H1 (cell line): ENCODE data around the gene SAPCD1. TPM values are rescaled to one million over a fixed set of nuclear protein-coding genes. Genes with fewer than 3 reads are reported as not detected.

Source experiments
- CTCF ChIA-PET: fragments of 300-600 bp; sonication (Branson Sonifier 250); formaldehyde crosslinking; loops from one replicate; lab custom pipeline; 2021; ENCODE audit not compliant: partially characterized antibody; lab: Charles Lee
- POLR2A ChIA-PET: fragments of 300-600 bp; sonication (Branson Sonifier 250); formaldehyde crosslinking; loops from one replicate; lab custom pipeline; 2021; ENCODE audit warnings: inconsistent platforms; ENCODE audit not compliant: partially characterized antibody; lab: Charles Lee
- DNase-seq, 2 experiments: peaks; one replicate each; pipeline versions ENCODE4 v3.0.0 to v3.0.0-alpha.2; 2010 to 2022; ENCODE audit warnings: low spot score in 2 of 2, low read depth in 1 of 2, mixed read lengths in 1 of 2
- FAIRE-seq: peaks from 2 replicates; lab custom pipeline; 2011; peaks lifted over from hg19 to GRCh38; lab: Jason Lieb, UNC
- H2AFZ ChIP-seq: 2 replicates; pipeline ENCODE4 v1.8.1; 2012; ENCODE audit warnings: low read length, inconsistent platforms
- H2AK5ac ChIP-seq: 2 replicates; pipeline ENCODE4 v1.6.1; 2013; ENCODE audit warnings: low read depth, low read length
- H2BK120ac ChIP-seq: replicated peaks from 2 replicates; pipeline ENCODE3; 2013; ENCODE audit warnings: low read depth, low read length, inconsistent platforms
- H2BK12ac ChIP-seq: 2 replicates; pipeline ENCODE4 v1.6.1; 2013; ENCODE audit warnings: low read depth, low read length
- H2BK15ac ChIP-seq: 2 replicates; pipeline ENCODE4 v1.6.1; 2013; ENCODE audit warnings: low read length
- H2BK20ac ChIP-seq: 2 replicates; pipeline ENCODE4 v1.6.1; 2013; ENCODE audit warnings: low read length
- H2BK5ac ChIP-seq: 2 replicates; pipeline ENCODE4 v1.6.1; 2013; ENCODE audit warnings: low read depth, low read length
- H3K14ac ChIP-seq: 2 replicates; pipeline ENCODE4 v1.6.1; 2013; ENCODE audit warnings: inconsistent platforms; ENCODE audit not compliant: insufficient read length
- H3K18ac ChIP-seq: 2 replicates; pipeline ENCODE4 v1.6.1; 2013; ENCODE audit warnings: low read length; ENCODE audit errors: extremely low read depth
- H3K23ac ChIP-seq: 2 replicates; pipeline ENCODE4 v1.6.1; 2013; ENCODE audit warnings: inconsistent platforms; ENCODE audit not compliant: insufficient read length
- H3K23me2 ChIP-seq: 2 replicates; pipeline ENCODE4 v1.6.1; 2013; ENCODE audit warnings: low read depth, low read length
- H3K27ac ChIP-seq: 2 replicates; pipeline ENCODE4 v1.6.1; 2011; ENCODE audit warnings: low read depth, low read length, inconsistent platforms
- H3K27me3 ChIP-seq, 4 experiments: replicated peaks in 1 of 4; 1 replicate in 1 of 4; 2 replicates in 3 of 4; pipeline versions ENCODE4 v1.6.1 to v1.8.1; 2011 to 2013; ENCODE audit warnings: low read length in 3 of 4, mild to moderate bottlenecking in 3 of 4, inconsistent platforms in 2 of 4, mixed read lengths in 2 of 4, moderate library complexity in 1 of 4; ENCODE audit not compliant: control insufficient read depth in 3 of 4, insufficient read depth in 3 of 4; ENCODE audit errors: extremely low read depth in 1 of 4
- H3K36me3 ChIP-seq, 4 experiments: 2 replicates each; pipeline versions ENCODE4 v1.6.1 to v1.8.1; 2011 to 2013; ENCODE audit warnings: mild to moderate bottlenecking in 4 of 4, low read length in 3 of 4, moderate library complexity in 2 of 4, control low read depth in 1 of 4, inconsistent platforms in 1 of 4; ENCODE audit not compliant: insufficient read depth in 4 of 4, control insufficient read depth in 2 of 4
- H3K4ac ChIP-seq: replicated peaks from 2 replicates; pipeline ENCODE3; 2013; ENCODE audit warnings: low read length, low read depth, mixed read lengths, inconsistent platforms; ENCODE audit not compliant: insufficient read length
- H3K4me1 ChIP-seq, 4 experiments: replicated peaks in 1 of 4; 1 replicate in 1 of 4; 2 replicates in 3 of 4; pipeline versions ENCODE4 v1.6.1 to v1.8.1; 2011 to 2013; ENCODE audit warnings: low read length in 3 of 4, inconsistent platforms in 2 of 4, mixed read lengths in 1 of 4; ENCODE audit not compliant: insufficient read depth in 4 of 4, control insufficient read depth in 3 of 4
- H3K4me2 ChIP-seq, 2 experiments: 2 replicates each; pipeline versions ENCODE4 v1.6.1 to v1.8.1; 2011 to 2013; ENCODE audit warnings: low read depth in 2 of 2, low read length in 2 of 2, control low read depth in 1 of 2, inconsistent platforms in 1 of 2, mild to moderate bottlenecking in 1 of 2; ENCODE audit not compliant: insufficient read depth in 1 of 2
- H3K4me3 ChIP-seq, 4 experiments: fragments of 200-600, 300-600 bp in 1 of 4; sonication (generic), shearing (Covaris generic), sonication (Bioruptor Twin) in 1 of 4; 2 replicates each; pipeline versions ENCODE4 v1.5.1 to v1.8.1; 2011 to 2016; ENCODE audit warnings: low read length in 4 of 4, low read depth in 3 of 4, control low read depth in 2 of 4, inconsistent platforms in 2 of 4, mild to moderate bottlenecking in 2 of 4, mixed read lengths in 1 of 4, moderate library complexity in 1 of 4; ENCODE audit not compliant: insufficient read depth in 2 of 4; ENCODE audit errors: extremely low read depth in 1 of 4
- H3K56ac ChIP-seq: replicated peaks from 2 replicates; pipeline ENCODE3; 2013; ENCODE audit warnings: low read depth, mild to moderate bottlenecking, mixed read lengths, low read length, inconsistent platforms; ENCODE audit not compliant: insufficient read length
- H3K79me1 ChIP-seq: 2 replicates; pipeline ENCODE4 v1.6.1; 2013; ENCODE audit warnings: low read depth, low read length, control low read depth
- H3K79me2 ChIP-seq, 2 experiments: 2 replicates each; pipeline versions ENCODE4 v1.6.1 to v1.8.1; 2012 to 2013; ENCODE audit warnings: low read length in 2 of 2, mild to moderate bottlenecking in 2 of 2, inconsistent platforms in 1 of 2; ENCODE audit not compliant: insufficient read depth in 2 of 2, control insufficient read depth in 1 of 2
- H3K9ac ChIP-seq, 4 experiments: replicated peaks in 1 of 4; 1 replicate in 1 of 4; 2 replicates in 3 of 4; pipeline versions ENCODE4 v1.6.1 to v1.8.1; 2011 to 2013; ENCODE audit warnings: low read depth in 3 of 4, low read length in 3 of 4, control low read depth in 2 of 4, mild to moderate bottlenecking in 2 of 4, moderate library complexity in 2 of 4, inconsistent platforms in 1 of 4; ENCODE audit errors: extremely low read depth in 1 of 4
- H3K9me3 ChIP-seq, 2 experiments: 2 replicates each; pipeline versions ENCODE4 v1.6.1 to v1.8.1; 2012 to 2013; ENCODE audit warnings: mild to moderate bottlenecking in 2 of 2, moderate library complexity in 2 of 2, control low read depth in 1 of 2, inconsistent platforms in 1 of 2, low read depth in 1 of 2, low read length in 1 of 2, mixed read lengths in 1 of 2; ENCODE audit not compliant: insufficient read depth in 2 of 2
- H4K20me1 ChIP-seq, 2 experiments: replicated peaks in 1 of 2; 2 replicates each; pipeline versions ENCODE3 to v1.8.1; 2011 to 2013; ENCODE audit warnings: inconsistent platforms in 2 of 2, low read length in 2 of 2, mild to moderate bottlenecking in 1 of 2; ENCODE audit not compliant: insufficient read depth in 2 of 2, control insufficient read depth in 1 of 2
- H4K5ac ChIP-seq: 2 replicates; pipeline ENCODE4 v1.6.1; 2013; ENCODE audit warnings: low read length, low read depth, mixed read lengths, inconsistent platforms; ENCODE audit not compliant: insufficient read length
- H4K8ac ChIP-seq: 2 replicates; pipeline ENCODE4 v1.8.0; 2013; ENCODE audit warnings: mild to moderate bottlenecking, moderate library complexity, low read length, inconsistent platforms; ENCODE audit not compliant: insufficient read depth; ENCODE audit errors: extremely low read depth
- H4K91ac ChIP-seq: replicated peaks from 2 replicates; pipeline ENCODE3; 2013; ENCODE audit warnings: low read length, mixed read lengths, inconsistent platforms; ENCODE audit not compliant: insufficient read length
- ASH2L ChIP-seq: fragments of 200-600, 300-600 bp; sonication (generic); IDR thresholded peaks from one replicate; pipeline ENCODE4 v1.7.1; 2017; ENCODE audit warnings: low read length
- CBX5 ChIP-seq: fragments of 300-800, 300-1000 bp; sonication (generic); IDR thresholded peaks from 2 replicates; pipeline ENCODE4 v1.7.1; 2016; ENCODE audit warnings: antibody characterized with exemption, low read length, low read depth
- CHD2 ChIP-seq: IDR thresholded peaks from 2 replicates; pipeline ENCODE4 v1.6.1; 2012; ENCODE audit warnings: low read length, improper control_type of control experiment
- EP300 ChIP-seq, 2 experiments: IDR thresholded peaks; 1 replicate in 1 of 2; 2 replicates in 1 of 2; pipeline ENCODE4 v1.6.1; 2011 to 2012; ENCODE audit warnings: low read depth in 2 of 2, low read length in 2 of 2, mild to moderate bottlenecking in 2 of 2, borderline replicate concordance in 1 of 2, inconsistent platforms in 1 of 2, moderate library complexity in 1 of 2
- RFX5 ChIP-seq: IDR thresholded peaks from 2 replicates; pipeline ENCODE4 v1.6.1; 2011; ENCODE audit warnings: low read depth, low read length, improper control_type of control experiment, borderline replicate concordance
- SIN3A ChIP-seq, 2 experiments: IDR thresholded peaks in 1 of 2; conservative IDR thresholded peaks in 1 of 2; 2 replicates each; pipeline ENCODE4 v1.6.1; 2011 to 2012; ENCODE audit warnings: low read length in 2 of 2, improper control_type of control experiment in 1 of 2, low read depth in 1 of 2, mild to moderate bottlenecking in 1 of 2
- SIRT6 ChIP-seq: IDR thresholded peaks from one replicate; pipeline ENCODE4 v1.7.1; 2012; ENCODE audit warnings: low read length, inconsistent platforms
- WGBS, 2 experiments: shearing (Covaris generic) in 1 of 2; methylation state at CpG; one replicate each; pipeline versions ENCODE4 v1.1.6 to v1.1.7; 2013 to 2015; ENCODE audit warnings: low lambda C conversion rate in 2 of 2, mixed read lengths in 2 of 2, inconsistent platforms in 1 of 2, low coverage in 1 of 2, missing lambda C conversion rate in 1 of 2; ENCODE audit not compliant: insufficient replicate concordance in 2 of 2, insufficient coverage in 1 of 2, insufficient read length in 1 of 2; ENCODE audit errors: extremely low coverage in 1 of 2, missing lambda C conversion rate in 1 of 2; 5-methylcytosine and 5-hydroxymethylcytosine counted together
- polyA plus RNA-seq, 7 experiments: library from polyadenylated mRNA; depleted of rRNA in 3 of 7; stranded (reverse) in 5 of 7; unstranded in 2 of 7; fragments of >200 nt in 5 of 7; fragments of 200-250 nt in 2 of 7; gene quantifications; 1 replicate in 5 of 7; 2 replicates in 1 of 7; 4 replicates in 1 of 7; pipeline versions ENCODE4 v1.2.1 to v1.2.3, GENCODE V29; 2011 to 2013; ENCODE audit warnings: missing spikeins in 2 of 7, mixed read lengths in 2 of 7
- total RNA-seq: library from RNA; stranded (reverse); fragmentation: NEBNext Ultra II Directional; extraction: Animal tissue kit (Norgen Biotek cat#: 25700); gene quantifications from 2 replicates; pipeline ENCODE4 v1.2.1, GENCODE V29; 2021

The SAPCD1 gene
- total and polyA plus RNA-seq, 2 of the 8 experiments (the other 6 are each of a cell fraction or from before 2014, with no cell fraction given), result 3.1 to 5.9 TPM

DNA sequence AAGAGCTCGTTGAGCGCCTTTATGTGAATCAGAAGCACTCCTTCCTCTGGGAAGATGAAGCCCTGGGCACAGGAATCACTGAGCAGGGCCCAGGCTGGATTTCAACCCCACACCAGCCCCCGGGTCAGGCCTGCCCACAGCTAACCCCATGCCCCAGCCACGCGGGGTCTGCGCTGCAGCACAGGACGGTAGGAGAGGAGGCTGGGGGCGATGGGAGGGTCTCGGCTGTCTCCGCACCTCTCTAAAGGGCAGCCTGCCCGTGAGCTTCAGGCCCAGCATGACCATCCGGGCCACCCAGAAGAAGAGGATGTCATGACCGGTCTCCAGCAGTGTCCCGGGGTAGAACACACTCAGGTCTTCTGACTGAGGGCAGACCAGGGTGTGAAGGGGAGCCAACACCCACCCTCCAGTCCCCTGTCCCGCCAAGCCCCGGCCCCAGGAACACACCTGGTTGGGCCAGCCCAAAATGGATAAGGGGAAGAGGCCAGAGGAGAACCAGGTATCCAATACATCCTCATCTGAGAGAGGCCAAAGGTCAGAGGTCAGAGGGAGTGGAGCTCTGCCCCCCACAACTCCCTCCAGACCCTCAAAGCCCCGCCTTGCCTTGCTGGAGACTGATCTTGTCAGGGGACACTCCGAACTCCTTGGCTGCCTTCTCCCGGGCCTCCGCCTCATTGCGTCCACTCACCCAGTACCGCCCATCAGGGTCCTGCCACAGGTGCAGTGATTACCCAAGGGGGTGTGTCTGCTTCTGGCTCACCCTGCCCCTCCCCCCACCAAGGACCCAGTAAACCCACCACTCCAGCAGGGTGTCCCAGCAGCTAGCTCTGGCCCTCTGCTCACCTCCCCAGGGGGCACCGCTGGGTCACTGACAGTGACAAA is 19.0 kb downstream of the SAPCD1 start:
- no peak overlapping the region for H2BK20ac ChIP-seq
- POLR2A ChIA-PET, result interaction anchor here (0.9 to 10.7 kb wide), 9 partner anchors 6 to 53 kb away, joined by 3 to 85 read pairs (median 3); partner anchors contain the start of genes HSPA1B and VARS1
- H3K27ac ChIP-seq, result no peak overlapping the region
- CTCF ChIA-PET, result interaction anchor here (1.0 to 15.6 kb wide), 7 partner anchors 3 to 116 kb away, joined by 3 to 228 read pairs (median 4); partner anchors contain the start of genes EHMT2, VARS1 and VWA7
- no peak for FAIRE-seq
- H3K36me3 ChIP-seq, result peaks cover 33 to 75% (median 58%) of the 10 kb centered on the region in 4 experiments
- H2AFZ ChIP-seq, result no peak overlapping the region
- H4K8ac ChIP-seq, result no peak overlapping the region
- H3K9ac ChIP-seq, result no peak overlapping the region
- no peak overlapping the region for H2AK5ac ChIP-seq
- H3K18ac ChIP-seq, result no peak overlapping the region
- H4K91ac ChIP-seq, result no peak overlapping the region
- no peak overlapping the region for H2BK15ac ChIP-seq
- H4K5ac ChIP-seq, result no peak overlapping the region
- H2BK120ac ChIP-seq, result no peak overlapping the region
- H3K9me3 ChIP-seq, result no peaks in the 10 kb centered on the region
- no peak overlapping the region for H3K56ac ChIP-seq
- H3K23me2 ChIP-seq, result 0 out of 2 replicates have a peak, but pooled peaks cover 1% of the 10 kb centered on the region
- peaks cover 1 to 3% of the 10 kb centered on the region in 2 experiments for H4K20me1 ChIP-seq
- H3K4ac ChIP-seq, result no peak overlapping the region
- H3K4me1 ChIP-seq, result peaks cover 0 to 7% (median 3%) of the 10 kb centered on the region in 4 experiments; a peak in 3 of 7 replicates
- no peak overlapping the region; the same call in 1 of the 2 replicates for H2BK5ac ChIP-seq
- H3K79me1 ChIP-seq, result no peaks in the 10 kb centered on the region
- no peaks in the 10 kb centered on the region; a peak in 1 of 7 replicates for H3K27me3 ChIP-seq
- H3K79me2 ChIP-seq, result no peaks in the 10 kb centered on the region
- TF ChIP-seq ASH2L (no peak), EP300 (IDR thresholded peaks at IDR 0.05; ENCODE audit: borderline replicate concordance in 1 of 2, low read depth in 2 of 2, low read length in 2 of 2) (no peak), CHD2 (no peak), RFX5 (no peak), SIN3A (conservative IDR thresholded peaks at IDR 0.05 in 1 of 2, IDR thresholded peaks at IDR 0.05 in 1 of 2; ENCODE audit: low read depth in 1 of 2, low read length in 2 of 2) (no peak), SIRT6 (no peak), CBX5 (no peak)
- TF ChIP-seq, all 59 proteins: peak for 0
- no peak overlapping the region for H3K23ac ChIP-seq
- no peak for DNase-seq
- no peak overlapping the region for H3K4me3 ChIP-seq
- no peak overlapping the region for H3K4me2 ChIP-seq
- H3K14ac ChIP-seq, result no peak overlapping the region
- 93% methylated on average over 23 of the region's 23 CpGs; no CpG with 5 or more reads in 1 of the 2 experiments for WGBS, 2 experiments
- H2BK12ac ChIP-seq, result no peak overlapping the region
